Measurements from ENCODE around the gene RBBP5. TPM values are rescaled to one million over a fixed set of nuclear protein-coding genes. Genes with fewer than 3 reads are reported as not detected.

RBBP5 gene
- total RNA-seq, 4 donors from 2014 or later = 8.6 to 13.3 (median 12.0) TPM

GRCh38 chr1:205152505-205152904, 30.7 kb upstream of the RBBP5 start:
- no peaks in the 10 kb centered on the region for H3K4me1 ChIP-seq
- no peak overlapping the region for H3K27ac ChIP-seq (replicated peaks in 1 of 4)
- no peaks in the 10 kb centered on the region for H3K9me3 ChIP-seq
- TF ChIP-seq CTCF (IDR thresholded peaks at IDR 0.05) (no peak), EP300 (IDR thresholded peaks at IDR 0.05) (no peak), POLR2A (IDR thresholded peaks at IDR 0.05; ENCODE audit: low read depth) (no peak), POLR2AphosphoS5 (IDR thresholded peaks at IDR 0.05) (no peak)
- DNase-seq (ENCODE audit: extremely low spot score) = no peak
- no peak overlapping the region for H3K4me3 ChIP-seq
- peaks cover 38 to 100% (median 76%) of the 10 kb centered on the region in 4 donors for H3K36me3 ChIP-seq
- WGBS = 96% methylated on average over 4 of the region's 4 CpGs
- intact Hi-C loops (cut with DNase I) = no loop called here
- H3K27me3 ChIP-seq = no peaks in the 10 kb centered on the region

- peaks cover 31 to 98% (median 69%) of the 10 kb centered on the region in 4 donors for H3K36me3 ChIP-seq
- H3K4me1 ChIP-seq = no peaks in the 10 kb centered on the region
- no peak overlapping the region for H3K27ac ChIP-seq (replicated peaks in 1 of 4)
- no peak overlapping the region for H3K4me3 ChIP-seq
- intact Hi-C loops (cut with DNase I) = no loop called here
- 78% methylated on average over 5 of the region's 5 CpGs for WGBS
- no peaks in the 10 kb centered on the region for H3K27me3 ChIP-seq
- DNase-seq (ENCODE audit: extremely low spot score) = no peak
- no peak for TF ChIP-seq CTCF (IDR thresholded peaks at IDR 0.05)
- TF ChIP-seq POLR2AphosphoS5 (IDR thresholded peaks at IDR 0.05) = no peak
- no peak for TF ChIP-seq EP300 (IDR thresholded peaks at IDR 0.05)
- no peak for TF ChIP-seq POLR2A (IDR thresholded peaks at IDR 0.05; ENCODE audit: low read depth)
- no peaks in the 10 kb centered on the region for H3K9me3 ChIP-seq
Observed at GRCh38 chr1:205150651-205151428, 29.1 kb upstream of the RBBP5 start.

- H3K27ac ChIP-seq (replicated peaks in 1 of 4) = no peak overlapping the region
- 80% methylated on average over 6 of the region's 6 CpGs for WGBS
- peaks cover 11 to 21% (median 19%) of the 10 kb centered on the region in 4 donors for H3K4me1 ChIP-seq
- no peak for DNase-seq (ENCODE audit: extremely low spot score)
- no peaks in the 10 kb centered on the region for H3K9me3 ChIP-seq
- TF ChIP-seq CTCF (IDR thresholded peaks at IDR 0.05) = no peak
- no peak for TF ChIP-seq POLR2A (IDR thresholded peaks at IDR 0.05; ENCODE audit: low read depth)
- no peak for TF ChIP-seq POLR2AphosphoS5 (IDR thresholded peaks at IDR 0.05)
- no peak for TF ChIP-seq EP300 (IDR thresholded peaks at IDR 0.05)
- no peaks in the 10 kb centered on the region for H3K27me3 ChIP-seq
- H3K36me3 ChIP-seq = peaks cover 22 to 67% (median 38%) of the 10 kb centered on the region in 4 donors
- H3K4me3 ChIP-seq = no peak overlapping the region
- intact Hi-C loops (cut with DNase I) = no loop called here
Observed at GRCh38 chr1:205147191-205147835, 25.5 kb upstream of the RBBP5 start.

- no peak for DNase-seq (ENCODE audit: extremely low spot score)
- TF ChIP-seq EP300 (IDR thresholded peaks at IDR 0.05) (no peak), POLR2A (IDR thresholded peaks at IDR 0.05; ENCODE audit: low read depth) (no peak), CTCF (IDR thresholded peaks at IDR 0.05) (no peak), POLR2AphosphoS5 (IDR thresholded peaks at IDR 0.05) (no peak)
- WGBS = 7% methylated on average over 1 of the region's 1 CpG
- Histone ChIP-seq H3K9me3 (no peaks in the 10 kb centered on the region), H3K4me3 (no peak overlapping the region), H3K27me3 (no peaks in the 10 kb centered on the region), H3K4me1 (peaks cover 20 to 31% (median 30%) of the 10 kb centered on the region in 4 donors), H3K27ac (replicated peaks in 1 of 4) (peak overlapping the region; percentile 25 to 68 (median 40)), H3K36me3 (peaks cover 16 to 41% (median 26%) of the 10 kb centered on the region in 4 donors)
- intact Hi-C loops (cut with DNase I) = no loop called here
Observed at GRCh38 chr1:205144751-205145150, 23.0 kb upstream of the RBBP5 start.

Measured in esophagus muscularis mucosa (tissue), 4 donors.